ENCODE results near the gene SNTB2. TPM values are rescaled to one million over a fixed set of nuclear protein-coding genes. Genes with fewer than 3 reads are reported as not detected.

SNTB2 gene
- total and polyA plus RNA-seq, 2 of the 13 experiments (the other 11 are each of a cell fraction or from before 2014, with no cell fraction given) = 11.5 to 19.2 TPM

- TF ChIP-seq FUBP1 (CRISPR knock-in tag; IDR thresholded peaks at IDR 0.05; ENCODE audit: borderline replicate concordance) (peak; percentile 35; the same call in 1 of the 2 replicates), POLR2A (IDR thresholded peaks at IDR 0.05; ENCODE audit: insufficient read depth in 1 of 2, low read depth in 2 of 2, low read length in 2 of 2) (peak; percentile 91 to 93), FOXJ3 (CRISPR knock-in tag; IDR thresholded peaks at IDR 0.05; ENCODE audit: borderline replicate concordance) (peak; percentile 83), ZNF326 (CRISPR knock-in tag; IDR thresholded peaks at IDR 0.05; ENCODE audit: borderline replicate concordance) (no peak), KLF16 (CRISPR knock-in tag; IDR thresholded peaks at IDR 0.05) (peak in 1 of 2 experiments; percentile 96; a peak in 2 of 4 replicates), KLF9 (CRISPR knock-in tag; IDR thresholded peaks at IDR 0.05; ENCODE audit: low read depth) (peak; percentile 50; the same call in 1 of the 2 replicates), YY1 (IDR thresholded peaks at IDR 0.05; ENCODE audit: insufficient read depth, insufficient replicate concordance, low read depth, low read length) (peak; percentile 97), MAF1 (CRISPR knock-in tag; IDR thresholded peaks at IDR 0.05; ENCODE audit: borderline replicate concordance) (peak; percentile 96), NFAT5 (CRISPR knock-in tag; IDR thresholded peaks at IDR 0.05) (peak; percentile 68; the same call in 1 of the 2 replicates), EED (CRISPR knock-in tag; IDR thresholded peaks at IDR 0.05) (no peak), MED13 (CRISPR knock-in tag; IDR thresholded peaks at IDR 0.05) (no peak), FOXP4 (CRISPR knock-in tag; IDR thresholded peaks at IDR 0.05) (peak; percentile 81), SMAD1 (CRISPR knock-in tag; IDR thresholded peaks at IDR 0.05; ENCODE audit: borderline replicate concordance, low read depth) (peak; percentile 89), ZNF350 (CRISPR knock-in tag; IDR thresholded peaks at IDR 0.05; ENCODE audit: borderline replicate concordance, low read depth) (peak; percentile 96; the same call in 1 of the 2 replicates), ZNF3 (CRISPR knock-in tag; IDR thresholded peaks at IDR 0.05) (no peak), ZBTB34 (CRISPR knock-in tag; IDR thresholded peaks at IDR 0.05) (peak; percentile 89; the same call in 1 of the 2 replicates), ATF7-NPFF (CRISPR knock-in tag; IDR thresholded peaks at IDR 0.05; ENCODE audit: low read depth) (peak; percentile 69), ZNF20 (CRISPR knock-in tag; IDR thresholded peaks at IDR 0.05) (peak; percentile 25; the same call in 1 of the 2 replicates)
Observed at GRCh38 chr16:69339289-69340094, 152.5 kb downstream of the SNTB2 start, which contains the start of the genes COG8 and NIP7 (continued).
